ENCODE results near the gene FTO.

FTO gene

GRCh38 chr16:53937161-53937880 is 233.4 kb downstream of the FTO start:
- no peak for DNase-seq (ENCODE audit: low spot score)

- no peak for DNase-seq (ENCODE audit: low spot score)
Observed at GRCh38 chr16:53944025-53944424, 240.1 kb downstream of the FTO start.

DNA sequence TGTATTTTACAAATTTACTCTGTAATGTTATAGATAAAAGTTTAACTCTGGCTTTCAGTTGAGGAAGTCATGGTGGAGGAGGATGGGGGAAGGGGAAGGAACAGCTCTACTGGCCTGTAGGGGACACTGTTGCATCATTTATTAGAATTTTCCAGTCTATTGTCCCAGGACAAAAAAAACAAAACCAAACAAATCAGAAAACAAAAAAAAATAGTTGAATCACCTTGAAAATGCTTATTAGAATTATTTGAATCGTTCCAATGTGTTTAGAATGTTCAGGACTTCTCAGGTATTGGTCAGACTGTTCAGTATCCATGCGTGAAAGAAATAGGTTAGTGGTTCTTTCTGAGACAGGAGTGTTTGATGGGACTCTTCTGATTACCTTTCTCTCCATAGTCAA is 242.0 kb downstream of the FTO start:
- DNase-seq (ENCODE audit: low spot score), result no peak

GRCh38 chr16:53946746-53947386 is 242.9 kb downstream of the FTO start:
- DNase-seq (ENCODE audit: low spot score), result no peak

DNA sequence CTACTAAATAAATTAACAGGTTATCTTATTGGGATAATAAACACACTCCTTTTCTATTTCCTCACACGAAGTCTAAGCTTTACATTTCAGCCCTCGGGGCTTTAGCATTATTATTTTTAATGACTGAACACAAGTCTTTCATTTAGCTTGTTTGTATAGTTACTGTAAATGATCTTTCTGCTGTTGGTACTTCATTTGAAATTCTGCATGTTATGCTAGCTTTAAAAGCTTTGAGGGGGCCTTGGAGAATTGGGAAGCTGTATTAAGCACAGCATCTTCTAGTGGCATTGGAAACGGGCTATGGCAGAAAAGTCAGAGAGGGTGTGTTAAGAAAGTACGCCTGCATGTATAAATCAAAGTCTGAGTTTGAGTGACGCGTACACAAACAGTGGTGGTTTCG is 243.7 kb downstream of the FTO start:
- no peak for DNase-seq (ENCODE audit: low spot score)

DNA sequence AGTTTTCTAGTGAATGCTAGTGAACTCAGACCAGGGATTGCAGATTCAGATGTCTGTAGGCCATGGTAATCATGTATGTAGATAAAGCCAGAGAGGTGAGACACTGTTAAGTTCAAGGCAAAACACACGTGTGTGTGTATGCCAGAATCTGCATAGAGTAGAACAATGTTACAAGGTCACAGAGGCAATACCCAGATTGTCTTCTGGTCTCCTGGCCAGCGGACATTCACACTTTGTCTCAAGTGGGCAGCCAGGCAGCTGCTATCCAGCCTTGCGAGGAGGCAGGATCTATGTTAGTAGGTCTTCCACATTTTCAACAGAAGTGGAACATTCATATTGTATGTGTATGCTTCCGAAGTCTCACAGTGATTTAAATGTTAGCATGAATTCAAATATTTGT is 244.4 kb downstream of the FTO start:
- DNase-seq (ENCODE audit: low spot score), result no peak

DNA sequence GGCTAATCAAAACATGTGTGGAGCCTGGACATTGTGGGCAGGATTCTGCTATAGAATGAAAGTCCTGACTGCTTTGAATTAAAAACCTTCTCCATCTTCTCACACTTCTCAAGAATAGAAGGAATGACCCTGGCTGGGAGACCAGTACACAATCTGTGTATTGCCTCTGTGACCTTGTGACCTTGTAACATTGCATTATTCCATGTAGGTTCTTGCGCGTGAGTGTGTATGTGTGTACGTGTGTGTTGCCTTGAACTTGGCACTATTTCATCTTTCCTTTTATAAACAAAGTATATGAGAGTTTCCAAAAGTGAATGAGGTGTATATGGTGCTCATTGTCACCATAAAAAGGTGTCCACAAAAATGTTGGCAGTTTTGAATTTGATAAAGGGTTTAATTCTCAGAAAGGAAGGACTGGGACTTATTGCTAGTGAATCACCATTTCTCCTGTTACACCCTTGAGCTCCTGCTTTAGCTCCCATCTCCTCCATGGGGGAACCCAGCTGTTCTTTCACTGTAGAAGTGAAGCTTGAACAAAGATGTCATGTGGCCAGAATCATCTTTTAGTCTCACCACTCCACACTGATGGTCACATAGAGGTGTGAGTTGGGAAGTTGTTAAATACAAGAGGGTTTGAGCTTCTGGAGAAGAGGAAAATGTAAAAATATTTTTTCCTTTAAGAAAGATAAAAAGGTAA is 244.9 kb downstream of the FTO start:
- DNase-seq (ENCODE audit: low spot score), result no peak

- no peak for DNase-seq (ENCODE audit: low spot score)
Observed at GRCh38 chr16:53949715-53950410, 245.9 kb downstream of the FTO start.

DNA sequence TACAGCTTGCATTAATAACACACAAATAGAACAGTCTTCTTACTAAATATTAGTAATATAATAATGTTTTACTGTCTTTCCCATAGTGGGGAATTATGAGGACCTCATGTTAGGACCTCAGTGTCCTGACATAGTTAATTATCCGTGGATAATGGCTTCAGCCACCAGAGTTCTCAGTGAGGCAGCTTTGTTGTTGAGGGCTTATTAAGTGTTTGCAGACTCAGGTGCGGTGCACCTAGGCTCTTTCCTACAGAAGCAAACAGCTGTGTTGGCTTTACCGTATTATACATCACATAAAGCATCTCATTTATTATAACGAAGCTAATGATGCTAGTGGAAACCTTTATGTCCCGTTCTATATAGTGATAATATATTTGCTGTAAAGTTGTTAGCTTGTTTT is 246.7 kb downstream of the FTO start:
- no peak for DNase-seq (ENCODE audit: low spot score)

DNA sequence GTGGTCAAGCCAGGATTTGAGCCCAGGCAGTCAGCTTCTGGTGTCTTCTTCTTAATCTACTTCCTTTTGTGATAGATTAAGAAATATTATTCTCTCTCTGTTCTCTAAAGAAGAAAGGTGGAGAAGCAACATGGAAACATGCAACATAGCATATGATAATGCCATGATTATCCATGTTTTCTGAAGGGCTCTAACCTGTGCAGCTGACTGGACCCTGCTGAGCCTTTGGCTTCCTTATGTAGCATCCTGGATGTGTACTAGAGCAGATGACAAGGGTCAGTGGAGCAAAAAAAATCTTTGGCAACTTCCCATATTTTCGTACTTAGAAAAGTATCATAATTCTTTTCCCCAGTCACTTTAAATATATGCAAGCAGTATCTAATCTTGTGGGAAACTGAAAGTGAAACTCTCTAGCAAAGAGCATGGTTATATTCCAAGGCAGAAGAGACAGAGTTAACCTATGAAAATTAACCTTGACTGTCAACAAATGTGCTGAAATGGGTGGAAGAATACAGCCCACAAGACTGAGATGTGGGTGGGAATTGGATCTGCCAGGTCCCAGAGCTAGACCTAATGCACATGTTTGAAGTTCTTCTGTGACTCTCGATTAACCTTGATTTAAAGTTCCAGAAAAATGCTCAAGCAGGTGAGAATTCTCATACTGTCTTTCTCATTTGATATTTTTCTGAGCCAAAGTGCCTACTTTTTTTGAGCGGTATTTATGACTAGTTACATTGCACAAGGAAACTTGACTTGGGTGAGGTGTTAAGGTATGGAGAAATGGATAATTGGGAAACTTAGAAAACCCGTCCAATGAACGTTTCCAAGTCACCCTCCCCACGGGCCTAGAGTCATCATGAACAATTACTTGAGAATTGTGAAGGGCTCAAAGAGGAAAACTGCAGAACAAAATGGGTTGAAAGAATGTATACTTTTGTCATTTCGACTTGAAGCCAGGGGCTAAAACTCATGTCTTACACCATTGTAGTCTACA is 248.6 kb downstream of the FTO start:
- no peak for DNase-seq (ENCODE audit: low spot score)

GRCh38 chr16:53953336-53953735 is 249.4 kb downstream of the FTO start:
- DNase-seq (ENCODE audit: low spot score), result no peak

DNA sequence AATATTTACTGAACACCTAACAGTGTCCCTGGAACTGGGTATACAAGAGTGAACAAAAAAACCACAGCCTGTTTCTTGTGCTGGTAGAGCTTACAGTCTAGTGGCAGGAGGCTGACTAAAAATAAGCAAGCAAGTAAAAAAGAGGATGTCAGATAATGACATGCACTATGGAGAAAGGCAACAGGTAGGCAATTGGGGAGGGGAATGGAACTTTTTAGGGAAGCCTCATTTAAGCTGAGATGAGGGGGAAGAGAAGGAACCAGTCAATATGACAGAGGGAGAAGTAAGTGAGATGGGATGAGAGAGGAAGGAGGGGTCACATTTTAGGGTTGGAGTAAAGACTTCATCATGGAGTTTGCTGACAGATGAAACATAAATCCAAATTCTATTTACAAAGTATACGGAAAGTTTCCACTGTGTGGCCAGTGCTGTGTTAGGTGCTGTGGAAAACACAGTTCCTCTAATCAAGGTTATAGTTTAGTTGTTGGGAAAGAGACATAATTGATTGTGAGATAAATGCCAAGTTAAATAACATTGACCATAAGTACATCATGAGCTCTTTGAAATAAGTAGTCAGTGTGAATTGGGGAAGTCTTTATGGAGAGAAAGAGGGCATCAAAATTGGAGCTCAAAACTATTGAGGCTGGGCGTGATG is 251.4 kb downstream of the FTO start:
- DNase-seq (ENCODE audit: low spot score), result no peak

GRCh38 chr16:53958341-53958880 is 254.5 kb downstream of the FTO start:
- DNase-seq (ENCODE audit: low spot score), result no peak

GRCh38 chr16:53960050-53960812 is 256.3 kb downstream of the FTO start:
- no peak for DNase-seq (ENCODE audit: low spot score)

DNA sequence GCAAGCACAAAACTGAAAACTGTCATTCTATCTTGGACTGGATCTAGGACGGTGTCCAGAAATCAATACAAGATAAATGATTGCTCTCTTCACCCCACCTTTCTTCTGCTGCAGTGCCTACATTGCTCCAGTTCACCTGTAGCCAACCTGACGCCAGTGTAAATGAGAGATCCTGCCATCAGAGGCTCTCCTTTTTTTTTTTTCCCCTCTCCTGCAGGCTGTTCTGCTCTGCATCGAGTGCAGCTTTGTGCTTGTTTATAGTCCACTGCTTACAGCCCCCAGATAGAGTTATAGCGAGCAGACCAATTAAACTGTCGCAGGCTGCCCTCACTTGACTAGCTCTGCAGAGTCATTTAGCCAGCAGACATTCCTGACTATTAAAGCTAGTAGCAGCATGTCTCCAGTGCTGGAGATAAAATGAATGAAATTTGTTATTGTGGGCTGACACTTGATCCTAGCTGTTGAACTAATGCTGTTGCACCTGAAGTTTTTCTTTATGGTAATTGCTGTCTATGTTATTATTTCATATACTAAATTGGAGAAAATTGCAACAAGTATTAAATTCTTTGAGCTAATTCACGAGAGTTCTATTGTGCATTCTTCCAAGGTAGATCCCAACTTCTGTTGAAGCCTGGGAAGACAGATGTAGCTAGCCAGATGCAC is 257.1 kb downstream of the FTO start:
- no peak for DNase-seq (ENCODE audit: low spot score)

GRCh38 chr16:53962041-53962440 is 258.1 kb downstream of the FTO start:
- no peak for DNase-seq (ENCODE audit: low spot score)

DNA sequence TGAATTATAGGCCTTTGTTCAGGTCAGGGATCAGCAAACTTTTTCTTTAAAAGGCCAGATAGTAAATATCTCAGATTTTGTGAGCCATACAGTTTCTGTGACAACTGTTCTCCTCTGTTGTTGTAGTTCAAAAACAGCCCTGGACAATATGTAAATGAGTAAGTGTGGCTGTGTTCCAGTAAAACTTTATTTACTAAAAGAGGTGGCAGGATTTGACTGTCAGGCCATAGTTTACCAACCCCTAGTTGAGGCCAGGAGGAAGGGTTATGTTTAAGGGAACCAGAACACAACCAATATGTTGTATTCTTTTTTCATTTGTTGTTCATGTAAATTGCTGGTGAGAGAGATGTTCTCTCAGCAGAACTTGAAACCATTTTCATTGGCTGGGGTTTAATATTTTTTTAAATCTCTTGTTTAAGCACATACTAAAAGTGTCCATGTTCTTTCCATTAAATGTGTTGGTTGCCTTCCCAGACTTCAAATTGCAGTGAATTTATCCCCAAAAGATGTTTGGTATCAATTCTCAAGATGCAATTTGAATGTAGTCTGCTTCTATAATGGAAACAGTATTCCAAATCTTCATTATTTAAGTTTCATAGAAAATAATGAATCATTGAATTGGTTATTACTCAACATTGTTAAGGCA is 260.3 kb downstream of the FTO start:
- no peak for DNase-seq (ENCODE audit: low spot score)

DNA sequence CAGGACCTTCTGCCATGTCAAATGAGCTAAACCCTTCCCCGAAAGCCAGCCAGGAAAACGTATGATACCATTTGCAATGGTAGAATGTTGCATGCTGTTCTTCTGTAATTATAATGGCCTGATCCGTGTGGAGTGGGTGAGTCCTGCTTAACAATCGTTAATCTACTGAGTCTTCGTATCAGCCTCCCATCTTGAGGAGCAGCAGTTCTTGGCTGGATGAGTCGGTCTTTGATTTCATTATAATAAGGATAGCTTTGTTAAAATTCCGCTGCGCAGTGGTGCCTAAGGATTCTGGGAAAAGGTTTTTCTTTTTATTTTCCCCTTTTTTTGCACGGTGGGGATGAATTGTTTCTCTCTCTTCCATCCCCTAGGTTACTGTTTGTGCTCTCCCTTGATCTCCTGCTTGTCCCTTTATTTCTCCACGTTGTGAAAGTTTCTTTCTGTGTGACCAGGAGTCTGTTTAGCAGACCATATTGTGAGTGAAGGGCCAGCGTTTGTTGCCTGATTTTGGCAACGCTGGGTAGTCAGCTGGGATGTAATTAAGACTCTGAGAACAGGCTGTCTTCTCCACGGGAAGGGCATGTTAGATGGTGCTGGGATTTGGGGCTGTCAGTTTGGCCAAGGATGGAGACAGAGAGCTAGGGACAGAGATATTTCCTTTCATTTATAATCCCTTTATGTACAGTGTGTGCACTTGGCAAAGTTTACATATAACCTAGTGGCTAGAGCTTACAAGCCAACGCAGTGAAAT is 263.0 kb downstream of the FTO start:
- no peak for DNase-seq (ENCODE audit: low spot score)
